CD4-positive, alpha-beta T cell treated with Interleukin-2 at 100 ng/mL for 4 hours (primary cell): ENCODE measurements around the gene SWAP70.

Source experiments
- DNase-seq: peaks from one replicate; pipeline ENCODE4 v3.0.0-alpha.2; 2020; ENCODE audit warnings: low spot score

Gene SWAP70

GRCh38 chr11:9651899-9652748, 11.8 kb upstream of the SWAP70 start:
- DNase-seq: no peak

DNA sequence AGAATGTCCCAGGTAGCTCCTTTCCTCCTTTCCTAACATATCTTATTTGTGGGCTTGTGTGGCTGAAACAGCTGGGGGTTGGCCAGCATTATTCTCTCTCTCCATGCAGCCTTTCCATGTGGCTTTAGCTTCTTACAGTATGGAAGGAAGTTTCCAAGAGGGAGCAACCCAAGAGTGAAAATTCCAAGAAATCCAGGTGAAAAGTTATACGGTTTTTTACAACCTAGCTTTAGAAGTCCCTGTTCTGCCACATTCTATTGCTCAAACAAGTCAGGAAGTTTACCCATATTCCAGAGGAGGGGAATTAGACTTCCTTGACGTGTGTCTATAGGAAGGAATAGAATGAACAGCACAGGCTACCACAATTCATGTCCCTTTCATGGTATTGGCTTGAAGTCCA, 10.0 kb upstream of the SWAP70 start:
- no peak for DNase-seq

GRCh38 chr11:9656864-9657263, 7.0 kb upstream of the SWAP70 start:
- DNase-seq: no peak

DNA sequence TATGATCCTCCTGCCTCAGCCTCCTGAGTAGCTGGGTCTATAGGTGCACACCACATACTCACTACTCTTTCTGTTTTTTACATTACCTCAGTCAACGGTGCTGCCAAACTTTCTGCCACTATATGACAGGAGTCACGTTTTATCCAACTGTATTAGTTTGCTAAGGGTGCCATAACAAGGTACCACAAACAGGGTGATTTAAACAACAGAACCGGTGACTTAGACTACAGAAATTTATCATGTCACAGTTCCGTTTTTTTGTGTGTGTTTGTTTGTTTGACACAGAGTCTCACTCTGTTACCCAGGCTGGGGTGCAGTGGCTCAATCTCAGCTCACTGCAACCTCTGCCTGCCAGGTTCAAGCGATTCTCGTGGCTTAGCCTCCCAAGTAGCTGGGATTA, 6.3 kb upstream of the SWAP70 start:
- no peak for DNase-seq

DNA sequence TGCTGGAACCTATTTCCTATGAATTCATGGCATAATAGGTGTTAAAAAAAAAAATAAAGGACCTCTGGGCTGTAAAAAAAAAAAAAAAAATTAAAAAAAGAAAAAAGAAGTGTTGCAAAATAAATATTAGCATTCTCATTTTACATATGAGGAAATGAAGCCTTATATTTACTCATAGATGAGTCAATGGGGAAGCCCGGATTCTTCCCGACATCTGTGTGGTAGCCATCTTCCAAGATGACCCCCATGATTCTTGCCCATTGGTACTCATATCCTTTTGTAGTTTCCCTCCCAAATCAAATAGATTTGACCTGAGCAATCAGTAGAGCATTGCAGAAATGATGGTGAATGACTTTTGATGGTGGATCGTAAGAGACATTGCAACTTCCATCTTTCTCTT, 3.0 kb upstream of the SWAP70 start:
- DNase-seq: no peak

DNA sequence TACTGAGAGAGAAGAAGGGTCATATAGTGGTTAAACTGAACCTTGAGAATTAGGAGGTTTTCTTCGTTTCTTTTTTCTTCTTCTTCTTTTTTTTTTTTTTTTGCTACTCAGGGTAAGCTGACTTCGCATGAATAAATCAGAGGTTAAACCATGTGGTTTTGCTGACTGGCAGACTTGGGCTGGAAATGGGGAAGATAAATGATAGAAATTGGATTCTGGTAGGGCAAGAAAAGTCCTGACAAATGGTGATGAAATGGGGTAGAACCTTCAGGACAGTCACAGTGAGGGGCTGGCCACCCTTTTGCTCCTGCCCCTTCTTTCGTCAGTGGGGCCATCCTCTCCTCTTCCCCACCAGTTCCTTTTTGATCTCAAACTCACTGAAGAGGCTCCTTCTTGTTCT, 1.6 kb upstream of the SWAP70 start:
- no peak for DNase-seq

DNA sequence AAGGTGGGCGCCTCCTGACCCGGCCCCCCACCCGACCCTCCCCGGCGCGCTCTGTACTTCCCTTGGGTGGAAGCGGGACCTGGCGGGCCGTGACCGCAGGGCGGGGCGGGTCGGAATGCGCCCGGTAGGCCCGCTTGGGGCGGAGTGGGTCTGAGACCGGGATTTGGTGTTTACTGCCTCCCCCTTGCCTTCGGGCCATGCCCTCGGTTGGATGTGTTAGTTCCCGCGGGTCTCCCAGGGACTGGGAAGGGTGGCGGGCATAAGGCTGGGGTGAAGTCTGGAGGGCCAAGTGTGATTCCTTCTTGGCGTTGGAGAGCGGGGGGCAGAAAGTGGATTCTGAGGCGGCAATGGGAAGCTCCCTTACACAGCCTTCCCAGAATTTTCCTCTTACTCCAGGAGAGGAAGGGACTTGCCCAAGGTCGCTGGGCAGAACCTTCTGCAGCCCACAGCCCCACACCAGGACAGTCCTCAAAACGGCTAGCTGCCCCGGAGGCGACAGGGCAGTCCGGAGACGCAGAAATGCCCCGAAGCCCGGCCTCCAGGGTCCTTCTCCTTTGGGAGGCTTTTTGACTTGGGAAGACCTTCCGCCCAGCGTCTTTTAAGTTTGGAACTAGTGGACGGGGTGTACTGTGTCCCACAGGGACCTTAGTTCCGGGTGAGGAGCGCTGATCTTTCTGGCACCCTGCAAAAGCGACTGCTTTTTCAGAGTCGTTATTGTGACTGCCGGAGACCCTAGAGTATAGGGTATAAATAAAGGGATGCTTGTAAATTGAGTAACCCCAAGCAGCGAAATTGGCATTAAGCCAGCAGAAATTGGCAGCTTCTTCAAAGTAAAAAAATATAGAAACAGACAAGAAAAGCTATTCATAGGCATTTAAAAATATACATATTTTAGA, 647 bp downstream of the SWAP70 start:
- no peak for DNase-seq

DNA sequence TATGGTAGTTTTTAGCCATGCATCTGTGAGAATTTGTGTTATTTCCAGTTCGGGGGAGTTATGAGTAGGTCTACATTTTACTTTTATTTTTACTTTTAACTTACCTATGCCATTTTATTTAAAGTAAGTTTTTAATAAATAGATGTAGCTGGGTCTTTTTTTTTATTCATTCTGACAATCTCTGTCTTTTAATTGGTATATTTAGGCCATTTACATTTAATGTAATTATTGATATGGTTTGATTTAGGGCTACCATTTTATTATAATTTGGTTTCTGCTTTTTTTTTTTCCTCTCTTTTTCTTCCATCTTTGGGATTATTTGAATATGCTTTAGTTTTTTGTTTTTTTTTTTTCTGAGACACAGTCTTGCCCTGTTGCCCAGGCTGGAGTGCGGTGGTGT, 1.9 kb downstream of the SWAP70 start:
- DNase-seq: no peak

- DNase-seq: no peak
Observed at GRCh38 chr11:9669954-9670353, 6.1 kb downstream of the SWAP70 start.

GRCh38 chr11:9672288-9672916, 8.5 kb downstream of the SWAP70 start:
- DNase-seq: no peak

DNA sequence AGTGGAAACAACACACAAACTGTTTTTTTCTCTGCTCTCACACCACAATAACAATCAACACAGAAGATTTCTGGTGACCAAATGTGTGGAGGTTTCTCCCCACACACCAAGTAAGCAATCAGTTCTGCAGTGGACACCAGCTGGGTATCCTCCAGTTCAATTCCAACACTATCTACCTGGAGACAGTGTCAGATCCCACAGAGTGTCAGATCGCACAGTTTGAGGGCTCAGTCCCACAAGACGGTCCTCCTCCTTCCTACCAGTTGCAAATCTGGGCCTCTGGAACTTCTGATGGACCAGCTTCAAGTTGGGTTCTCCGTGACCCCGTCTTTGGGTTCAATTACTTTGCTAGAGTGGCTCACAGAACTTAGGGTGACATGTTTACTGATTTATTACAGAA, 9.0 kb downstream of the SWAP70 start:
- no peak for DNase-seq

- DNase-seq: no peak
Observed at GRCh38 chr11:9675691-9676090, 11.8 kb downstream of the SWAP70 start.

- no peak for DNase-seq
Observed at GRCh38 chr11:9677951-9678350, 14.1 kb downstream of the SWAP70 start.

DNA sequence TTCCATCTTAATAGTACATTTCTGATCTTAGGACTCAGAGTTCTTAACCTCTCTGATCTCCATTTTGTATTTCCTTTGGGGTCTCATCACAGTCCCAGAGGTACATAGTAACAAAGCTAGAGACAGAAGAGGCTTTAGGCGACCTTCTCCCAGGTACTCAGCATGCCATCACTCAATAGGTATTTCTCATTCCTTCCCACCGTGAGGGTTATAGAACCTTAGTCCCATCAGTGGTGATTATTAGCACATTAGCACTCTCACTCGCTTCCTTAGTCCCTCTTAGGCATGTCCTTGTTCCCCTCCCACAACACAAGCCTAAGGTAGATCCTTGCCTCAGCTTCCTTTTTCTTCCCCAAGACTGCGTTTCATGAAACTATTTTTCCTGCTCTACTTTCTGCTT, 14.7 kb downstream of the SWAP70 start:
- DNase-seq: no peak

- no peak for DNase-seq
Observed at GRCh38 chr11:9680028-9680427, 16.2 kb downstream of the SWAP70 start.

GRCh38 chr11:9681583-9682372, 17.9 kb downstream of the SWAP70 start:
- no peak for DNase-seq

DNA sequence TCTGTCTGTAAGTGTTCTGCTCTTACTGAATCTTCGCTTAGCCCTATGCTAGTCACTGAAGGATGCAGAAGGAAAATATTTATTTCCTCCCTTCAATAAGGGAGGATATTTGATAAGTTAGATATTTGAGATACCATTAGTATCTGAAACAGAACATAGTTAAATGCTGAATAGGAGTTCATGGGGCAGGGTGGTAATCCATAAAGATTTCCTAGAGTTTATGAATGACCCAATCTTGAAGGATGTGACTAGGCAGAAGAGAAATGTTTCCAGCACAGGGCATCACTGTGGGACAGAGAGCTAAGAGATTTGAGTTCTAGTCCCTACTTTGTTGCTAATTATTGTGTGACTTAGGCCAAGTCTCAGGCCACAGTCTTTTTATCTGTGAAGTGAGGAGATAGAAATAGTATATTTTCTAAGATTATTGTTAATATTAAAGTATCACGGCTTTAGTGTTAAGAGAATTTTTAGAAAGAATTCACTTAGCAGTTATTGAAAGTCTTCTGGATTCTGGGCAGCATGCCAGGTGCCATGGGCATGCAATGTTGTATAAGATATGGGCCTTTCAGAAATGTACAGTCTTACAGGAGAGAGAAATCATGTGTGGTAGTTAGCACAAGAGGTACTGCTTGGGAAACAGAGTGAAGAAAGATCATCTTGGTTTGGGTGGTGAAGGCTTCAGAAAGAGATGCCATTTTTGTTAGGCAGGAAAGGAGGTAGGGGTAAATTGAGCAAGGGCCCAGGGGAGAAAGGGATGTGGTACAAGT, 24.0 kb downstream of the SWAP70 start:
- no peak for DNase-seq

GRCh38 chr11:9688716-9689511, 25.0 kb downstream of the SWAP70 start:
- no peak for DNase-seq

DNA sequence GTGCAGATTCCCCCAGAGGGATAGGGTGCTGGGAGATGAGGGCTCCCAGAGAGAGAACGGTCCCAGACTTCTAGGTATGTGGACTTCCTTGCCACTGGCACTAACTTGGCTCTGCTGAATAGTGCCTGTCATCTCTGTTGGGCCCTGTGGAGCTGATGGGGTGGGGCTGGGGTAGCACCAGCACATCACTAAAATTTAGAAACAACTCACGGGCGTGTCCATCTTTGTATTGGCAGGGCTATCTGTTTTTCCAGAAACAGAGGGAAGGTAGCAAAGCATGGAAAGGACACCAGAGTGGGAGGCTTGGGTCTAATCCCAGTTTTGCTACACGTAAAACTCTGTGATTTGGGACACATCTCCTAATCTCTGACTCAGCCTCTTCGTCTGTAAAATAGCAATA, 25.8 kb downstream of the SWAP70 start:
- no peak for DNase-seq

GRCh38 chr11:9691865-9692264, 28.0 kb downstream of the SWAP70 start:
- no peak for DNase-seq
